SK-N-SH treated with all-trans-retinoic acid at 6 μM for 48 hours (cell line): ENCODE data around the gene NIPBL.

Experiments
- ARNTL ChIP-seq: fragments of 450-650 bp; formaldehyde crosslinking; IDR thresholded peaks from 2 replicates; pipeline ENCODE4 v1.5.0; 2020; ENCODE audit warnings: low read depth, mild to moderate bottlenecking, moderate library complexity, borderline replicate concordance
- BACH2 ChIP-seq: fragments of 250-450 bp; sonication (Bioruptor Pico); IDR thresholded peaks from 2 replicates; pipeline ENCODE4 v1.9.0; 2021; ENCODE audit warnings: mild to moderate bottlenecking, borderline replicate concordance
- GLIS3 ChIP-seq: fragments of 250-450 bp; sonication (Bioruptor Pico); IDR thresholded peaks from 2 replicates; pipeline ENCODE4 v1.5.0; 2020; ENCODE audit warnings: mild to moderate bottlenecking, moderate library complexity
- ISL1 ChIP-seq: fragments of 250-450 bp; sonication (Bioruptor Pico); IDR thresholded peaks from 2 replicates; pipeline ENCODE4 v2.1.2; 2022; ENCODE audit warnings: mild to moderate bottlenecking, moderate library complexity
- ZC3H10 ChIP-seq: fragments of 250-450 bp; sonication (Bioruptor Pico); IDR thresholded peaks from 2 replicates; pipeline ENCODE4 v1.5.1; 2021; ENCODE audit warnings: mild to moderate bottlenecking, moderate library complexity
- ZFP3 ChIP-seq: fragments of 250-450 bp; sonication (Bioruptor Pico); IDR thresholded peaks from 2 replicates; pipeline ENCODE4 v1.5.0; 2020; ENCODE audit warnings: mild to moderate bottlenecking, moderate library complexity
- TF ChIP-seq, protein P1 (sequence below): fragments of 250-450 bp; sonication (Bioruptor Pico); IDR thresholded peaks from 2 replicates; pipeline ENCODE4 v1.5.1; 2020; ENCODE audit warnings: low read depth, mild to moderate bottlenecking, moderate library complexity
- TF ChIP-seq, protein P2 (sequence below): fragments of 250-450 bp; sonication (Bioruptor Pico); IDR thresholded peaks from 2 replicates; pipeline ENCODE4 v1.5.0; 2020; ENCODE audit warnings: mild to moderate bottlenecking, moderate library complexity

DNA sequence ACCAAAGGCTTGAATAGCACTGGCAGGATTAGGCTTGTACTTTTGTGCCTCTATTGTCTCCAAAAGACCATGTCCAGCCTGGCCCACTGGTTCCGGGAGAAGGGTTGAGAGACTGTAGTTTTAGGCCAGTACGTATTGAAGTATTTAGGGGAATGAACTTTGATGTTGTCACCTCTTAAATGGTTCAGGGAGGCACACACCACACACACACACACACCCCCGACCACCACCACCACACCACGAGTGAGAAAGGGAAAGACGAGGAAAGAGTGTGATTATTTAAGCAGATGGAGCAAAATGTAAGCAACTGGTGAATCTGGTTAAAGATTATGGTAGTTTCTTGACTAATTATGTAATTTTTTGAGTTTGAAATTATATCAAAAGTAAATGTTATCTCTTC, 61.6 kb downstream of the NIPBL start:
- no peak for TF ChIP-seq ZC3H10
- TF ChIP-seq ISL1 (CRISPR knock-in tag): no peak
- TF ChIP-seq, protein P1, sequence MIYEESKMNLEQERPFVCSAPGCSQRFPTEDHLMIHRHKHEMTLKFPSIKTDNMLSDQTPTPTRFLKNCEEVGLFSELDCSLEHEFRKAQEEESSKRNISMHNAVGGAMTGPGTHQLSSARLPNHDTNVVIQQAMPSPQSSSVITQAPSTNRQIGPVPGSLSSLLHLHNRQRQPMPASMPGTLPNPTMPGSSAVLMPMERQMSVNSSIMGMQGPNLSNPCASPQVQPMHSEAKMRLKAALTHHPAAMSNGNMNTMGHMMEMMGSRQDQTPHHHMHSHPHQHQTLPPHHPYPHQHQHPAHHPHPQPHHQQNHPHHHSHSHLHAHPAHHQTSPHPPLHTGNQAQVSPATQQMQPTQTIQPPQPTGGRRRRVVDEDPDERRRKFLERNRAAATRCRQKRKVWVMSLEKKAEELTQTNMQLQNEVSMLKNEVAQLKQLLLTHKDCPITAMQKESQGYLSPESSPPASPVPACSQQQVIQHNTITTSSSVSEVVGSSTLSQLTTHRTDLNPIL (CRISPR knock-in tag): no peak
- TF ChIP-seq BACH2 (CRISPR knock-in tag): no peak
- TF ChIP-seq ARNTL: no peak
- TF ChIP-seq GLIS3: no peak
- TF ChIP-seq, protein P2, sequence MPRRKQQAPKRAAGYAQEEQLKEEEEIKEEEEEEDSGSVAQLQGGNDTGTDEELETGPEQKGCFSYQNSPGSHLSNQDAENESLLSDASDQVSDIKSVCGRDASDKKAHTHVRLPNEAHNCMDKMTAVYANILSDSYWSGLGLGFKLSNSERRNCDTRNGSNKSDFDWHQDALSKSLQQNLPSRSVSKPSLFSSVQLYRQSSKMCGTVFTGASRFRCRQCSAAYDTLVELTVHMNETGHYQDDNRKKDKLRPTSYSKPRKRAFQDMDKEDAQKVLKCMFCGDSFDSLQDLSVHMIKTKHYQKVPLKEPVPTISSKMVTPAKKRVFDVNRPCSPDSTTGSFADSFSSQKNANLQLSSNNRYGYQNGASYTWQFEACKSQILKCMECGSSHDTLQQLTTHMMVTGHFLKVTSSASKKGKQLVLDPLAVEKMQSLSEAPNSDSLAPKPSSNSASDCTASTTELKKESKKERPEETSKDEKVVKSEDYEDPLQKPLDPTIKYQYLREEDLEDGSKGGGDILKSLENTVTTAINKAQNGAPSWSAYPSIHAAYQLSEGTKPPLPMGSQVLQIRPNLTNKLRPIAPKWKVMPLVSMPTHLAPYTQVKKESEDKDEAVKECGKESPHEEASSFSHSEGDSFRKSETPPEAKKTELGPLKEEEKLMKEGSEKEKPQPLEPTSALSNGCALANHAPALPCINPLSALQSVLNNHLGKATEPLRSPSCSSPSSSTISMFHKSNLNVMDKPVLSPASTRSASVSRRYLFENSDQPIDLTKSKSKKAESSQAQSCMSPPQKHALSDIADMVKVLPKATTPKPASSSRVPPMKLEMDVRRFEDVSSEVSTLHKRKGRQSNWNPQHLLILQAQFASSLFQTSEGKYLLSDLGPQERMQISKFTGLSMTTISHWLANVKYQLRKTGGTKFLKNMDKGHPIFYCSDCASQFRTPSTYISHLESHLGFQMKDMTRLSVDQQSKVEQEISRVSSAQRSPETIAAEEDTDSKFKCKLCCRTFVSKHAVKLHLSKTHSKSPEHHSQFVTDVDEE (CRISPR knock-in tag): no peak
- TF ChIP-seq ZFP3 (CRISPR knock-in tag): no peak
